Omental fat pad (tissue), 4 donors: ENCODE data around the gene MRPL10. TPM values are rescaled to one million over a fixed set of nuclear protein-coding genes. Genes with fewer than 3 reads are reported as not detected.

Experiments used
- ATAC-seq: fragments of 150-250 bp; one replicate; pipeline ENCODE4 v1.9.1; 2016; ENCODE audit warnings: mild to moderate bottlenecking, moderate library complexity; ENCODE audit not compliant: low FRiP score
- DNase-seq: peaks from one replicate; pipeline ENCODE4 v3.0.0-alpha.2; 2019; ENCODE audit warnings: low spot score
- CTCF ChIP-seq, 3 donors: fragments of 450-650 bp; IDR thresholded peaks; one replicate each; pipeline ENCODE4 v1.5.1; 2016 to 2017; ENCODE audit warnings: antibody characterized with exemption in 3 of 3, mild to moderate bottlenecking in 3 of 3, moderate library complexity in 2 of 3
- total RNA-seq, 4 donors: library from RNA; depleted of rRNA; stranded (reverse); fragments of >200 nt; gene quantifications; one replicate each; pipeline ENCODE4 v1.1.0, GENCODE V29; 2016

The MRPL10 gene
- total RNA-seq, 4 donors from 2014 or later = 23.1 to 50.5 (median 36.8) TPM

GRCh38 chr17:47869114-47869513 is 37.8 kb upstream of the MRPL10 start:
- DNase-seq (no peak), ATAC-seq (no peak)
- TF ChIP-seq CTCF (IDR thresholded peaks at IDR 0.05) = no peak

DNA sequence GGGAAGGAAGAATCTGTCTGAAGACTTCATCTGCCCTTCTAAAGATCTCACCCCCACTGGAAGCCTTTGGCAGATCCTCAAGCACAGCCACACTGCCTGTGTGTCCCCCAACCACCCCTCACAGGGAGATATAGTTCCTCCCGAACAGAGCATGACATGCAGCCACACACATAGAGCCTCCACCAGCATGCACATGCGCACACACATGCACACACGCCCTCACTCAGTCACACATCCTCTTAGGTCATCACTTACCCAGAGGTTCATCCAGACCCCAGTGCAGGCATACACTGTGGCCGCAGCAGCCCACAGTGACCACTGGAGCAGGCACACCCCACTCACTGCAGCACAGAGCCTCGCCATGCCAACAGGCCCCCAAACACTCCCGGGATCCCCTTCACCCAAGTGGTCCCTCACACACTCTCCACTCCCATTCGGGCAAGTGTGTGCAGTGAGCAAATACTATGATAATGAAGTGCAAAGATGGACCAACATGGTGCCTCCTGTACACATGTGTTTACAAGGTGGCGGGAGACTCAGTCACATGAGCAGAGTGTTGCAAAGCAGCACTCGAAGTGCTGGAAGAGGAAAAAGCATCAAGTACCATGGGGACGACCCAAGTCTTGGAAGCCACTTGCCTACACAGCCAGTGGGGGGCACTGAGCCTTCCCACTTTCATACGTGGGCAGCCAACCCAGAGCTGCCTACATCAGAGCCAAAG is 36.6 kb upstream of the MRPL10 start:
- DNase-seq (no peak), ATAC-seq (no peak)
- no peak for TF ChIP-seq CTCF (IDR thresholded peaks at IDR 0.05)

- no peak for TF ChIP-seq CTCF (IDR thresholded peaks at IDR 0.05)
- no peak for ATAC-seq
- no peak for DNase-seq
These were observed 35.6 kb upstream of the MRPL10 start for GRCh38 chr17:47866941-47867340.

- DNase-seq (no peak), ATAC-seq (no peak)
- no peak for TF ChIP-seq CTCF (IDR thresholded peaks at IDR 0.05)
These were observed 33.5 kb upstream of the MRPL10 start for GRCh38 chr17:47864791-47865216.

GRCh38 chr17:47862621-47863440 is 31.5 kb upstream of the MRPL10 start:
- ATAC-seq = no peak
- no peak for TF ChIP-seq CTCF (IDR thresholded peaks at IDR 0.05)

GRCh38 chr17:47860386-47860785 is 29.0 kb upstream of the MRPL10 start:
- DNase-seq (no peak), ATAC-seq (no peak)
- TF ChIP-seq CTCF (IDR thresholded peaks at IDR 0.05) = no peak

More at GRCh38 chr17:47862621-47863440, 31.5 kb upstream of the MRPL10 start:
- DNase-seq = no peak
